Peyer's patch (tissue), 4 donors: Measurements from ENCODE around the gene KIAA0319L. TPM values are rescaled to one million over a fixed set of nuclear protein-coding genes. Genes with fewer than 3 reads are reported as not detected.

ENCODE experiments used
- DNase-seq, 3 donors: peaks; one replicate each; pipeline ENCODE4 v3.0.0-alpha.2; 2017 to 2019
- H3K27ac ChIP-seq, 4 donors: fragments of 200-600 bp; sonication (generic); one replicate each; pipeline ENCODE4 v1.5.1; 2016 to 2019
- H3K27me3 ChIP-seq, 2 donors: fragments of 200-600 bp; sonication (generic); one replicate each; pipeline ENCODE4 v1.5.1; 2019
- H3K36me3 ChIP-seq, 3 donors: fragments of 200-600 bp; sonication (generic); one replicate each; pipeline ENCODE4 v1.5.1; 2016 to 2019
- H3K4me1 ChIP-seq, 4 donors: fragments of 200-600 bp; sonication (generic); one replicate each; pipeline ENCODE4 v1.5.1; 2016 to 2019
- H3K4me3 ChIP-seq, 4 donors: fragments of 200-600 bp; sonication (generic); 1 replicate in 3 of 4; 2 replicates in 1 of 4; pipeline ENCODE4 v1.5.1; 2016 to 2019; ENCODE audit warnings: mild to moderate bottlenecking in 1 of 4
- H3K9me3 ChIP-seq, 4 donors: fragments of 200-600 bp; sonication (generic); one replicate each; pipeline ENCODE4 v1.5.1; 2016 to 2019; ENCODE audit warnings: mild to moderate bottlenecking in 1 of 4
- CTCF ChIP-seq, 6 experiments: fragments of 450-650 bp in 4 of 6; fragments of 200-600 bp in 2 of 6; sonication (generic) in 1 of 6; IDR thresholded peaks; one replicate each; pipeline ENCODE4 v1.5.1; 2017 to 2019; ENCODE audit warnings: antibody characterized with exemption in 6 of 6, mild to moderate bottlenecking in 3 of 6, moderate library complexity in 1 of 6
- POLR2A ChIP-seq, 2 donors: fragments of 450-650 bp; IDR thresholded peaks; one replicate each; pipeline ENCODE4 v1.5.1; 2017; ENCODE audit warnings: antibody characterized with exemption in 2 of 2, mild to moderate bottlenecking in 2 of 2, moderate library complexity in 2 of 2
- total RNA-seq, 4 donors: library from RNA; depleted of rRNA; stranded (reverse); fragments of >200 nt; gene quantifications; one replicate each; pipeline ENCODE4 v1.1.0, GENCODE V29; 2016

KIAA0319L gene
- total RNA-seq, 4 donors from 2014 or later = 88.3 to 143 (median 129) TPM

GRCh38 chr1:35430762-35431161 is 126.4 kb downstream of the KIAA0319L start:
- no peak overlapping the region for H3K27ac ChIP-seq
- no peaks in the 10 kb centered on the region for H3K27me3 ChIP-seq
- peaks cover 0 to 31% (median 0%) of the 10 kb centered on the region in 3 donors for H3K36me3 ChIP-seq
- H3K4me1 ChIP-seq = no peaks in the 10 kb centered on the region
- TF ChIP-seq CTCF (IDR thresholded peaks at IDR 0.05) (no peak), POLR2A (IDR thresholded peaks at IDR 0.05) (no peak)
- no peaks in the 10 kb centered on the region for H3K9me3 ChIP-seq
- no peak for DNase-seq
- H3K4me3 ChIP-seq = no peak overlapping the region

- no peaks in the 10 kb centered on the region for H3K4me1 ChIP-seq
- H3K36me3 ChIP-seq = peaks cover 0 to 14% (median 0%) of the 10 kb centered on the region in 3 donors
- TF ChIP-seq POLR2A (IDR thresholded peaks at IDR 0.05) (no peak), CTCF (IDR thresholded peaks at IDR 0.05) (no peak)
- no peaks in the 10 kb centered on the region for H3K9me3 ChIP-seq
- H3K27ac ChIP-seq = no peak overlapping the region
- no peak for DNase-seq
- H3K4me3 ChIP-seq = no peak overlapping the region
- H3K27me3 ChIP-seq = no peaks in the 10 kb centered on the region
Measured at GRCh38 chr1:35428360-35428759, 128.8 kb downstream of the KIAA0319L start.

GRCh38 chr1:35426097-35426586 is 131.1 kb downstream of the KIAA0319L start:
- Histone ChIP-seq H3K9me3 (no peaks in the 10 kb centered on the region), H3K27me3 (no peaks in the 10 kb centered on the region), H3K4me3 (no peak overlapping the region), H3K27ac (no peak overlapping the region), H3K36me3 (peaks cover 0 to 6% (median 0%) of the 10 kb centered on the region in 3 donors), H3K4me1 (no peaks in the 10 kb centered on the region)
- DNase-seq = no peak
- TF ChIP-seq POLR2A (IDR thresholded peaks at IDR 0.05) (no peak), CTCF (IDR thresholded peaks at IDR 0.05) (no peak)

- TF ChIP-seq POLR2A (IDR thresholded peaks at IDR 0.05) (no peak), CTCF (IDR thresholded peaks at IDR 0.05) (no peak)
- H3K4me1 ChIP-seq = no peaks in the 10 kb centered on the region
- no peaks in the 10 kb centered on the region for H3K27me3 ChIP-seq
- no peak overlapping the region for H3K4me3 ChIP-seq
- DNase-seq = no peak
- no peaks in the 10 kb centered on the region for H3K9me3 ChIP-seq
- no peak overlapping the region for H3K27ac ChIP-seq
- peaks cover 0 to 55% (median 0%) of the 10 kb centered on the region in 3 donors for H3K36me3 ChIP-seq
Measured at GRCh38 chr1:35408925-35409324, 148.3 kb downstream of the KIAA0319L start.

GRCh38 chr1:35407743-35408142 is 149.5 kb downstream of the KIAA0319L start:
- DNase-seq = no peak
- Histone ChIP-seq H3K27ac (no peak overlapping the region), H3K9me3 (no peaks in the 10 kb centered on the region), H3K4me3 (no peak overlapping the region), H3K36me3 (peaks cover 0 to 62% (median 0%) of the 10 kb centered on the region in 3 donors), H3K27me3 (no peaks in the 10 kb centered on the region), H3K4me1 (no peaks in the 10 kb centered on the region)
- TF ChIP-seq POLR2A (IDR thresholded peaks at IDR 0.05) (no peak), CTCF (IDR thresholded peaks at IDR 0.05) (no peak)

GRCh38 chr1:35406103-35406502 is 151.1 kb downstream of the KIAA0319L start:
- H3K27me3 ChIP-seq = no peaks in the 10 kb centered on the region
- no peak overlapping the region for H3K27ac ChIP-seq
- peaks cover 0 to 66% (median 0%) of the 10 kb centered on the region in 3 donors for H3K36me3 ChIP-seq
- DNase-seq = no peak
- no peaks in the 10 kb centered on the region for H3K9me3 ChIP-seq
- H3K4me3 ChIP-seq = no peak overlapping the region
- TF ChIP-seq POLR2A (IDR thresholded peaks at IDR 0.05) = no peak
- no peak for TF ChIP-seq CTCF (IDR thresholded peaks at IDR 0.05)
- no peaks in the 10 kb centered on the region for H3K4me1 ChIP-seq
